COLO829 (cell line): ENCODE measurements around the gene NEMP2.
"Not testable (repeated sequence)": the region's sequence is repeated elsewhere in the genome, so short reads cannot be mapped to it uniquely, and the experiment has no call there.

Experiments used
- DNase-seq: peaks from one replicate; pipeline ENCODE4 v3.0.0; 2012; ENCODE audit warnings: low spot score

The NEMP2 gene

GRCh38 chr2:190526105-190526750 lies 8.3 kb downstream of the NEMP2 start:
- DNase-seq: no peak

GRCh38 chr2:190524928-190525327 lies 9.6 kb downstream of the NEMP2 start:
- DNase-seq: no peak

GRCh38 chr2:190519975-190520767 lies 14.4 kb downstream of the NEMP2 start:
- no peak for DNase-seq

- no peak for DNase-seq
Observed at GRCh38 chr2:190517468-190517867, 17.1 kb downstream of the NEMP2 start.

GRCh38 chr2:190515687-190516086 lies 18.8 kb downstream of the NEMP2 start:
- no peak for DNase-seq

- DNase-seq: no peak
Observed at GRCh38 chr2:190514676-190515075, 19.8 kb downstream of the NEMP2 start.

GRCh38 chr2:190513877-190514276 lies 20.6 kb downstream of the NEMP2 start:
- no peak for DNase-seq

- DNase-seq: peak; percentile 58
Observed at GRCh38 chr2:190512539-190513095, 21.9 kb downstream of the NEMP2 start.

- peak; percentile 43 for DNase-seq
Observed at GRCh38 chr2:190511104-190511503, 23.4 kb downstream of the NEMP2 start.

- not testable (repeated sequence) for DNase-seq
Observed at GRCh38 chr2:190509895-190510294, 24.6 kb downstream of the NEMP2 start.

- no peak for DNase-seq
Observed at GRCh38 chr2:190507135-190507534, 27.4 kb downstream of the NEMP2 start.

GRCh38 chr2:190506666-190507065 lies 27.9 kb downstream of the NEMP2 start:
- peak; percentile 39 for DNase-seq

GRCh38 chr2:190505696-190506095 lies 28.8 kb downstream of the NEMP2 start:
- peak; percentile 85 for DNase-seq

GRCh38 chr2:190504912-190505311 lies 29.6 kb downstream of the NEMP2 start:
- DNase-seq: no peak

GRCh38 chr2:190503088-190503487 lies 31.4 kb downstream of the NEMP2 start:
- DNase-seq: no peak

GRCh38 chr2:190501702-190502407 lies 32.7 kb downstream of the NEMP2 start:
- DNase-seq: no peak

- DNase-seq: no peak
Observed at GRCh38 chr2:190501231-190501630, 33.3 kb downstream of the NEMP2 start.

- DNase-seq: no peak
Observed at GRCh38 chr2:190500054-190500502, 34.4 kb downstream of the NEMP2 start.

- DNase-seq: no peak
Observed at GRCh38 chr2:190499273-190499672, 35.2 kb downstream of the NEMP2 start.

- no peak for DNase-seq
Observed at GRCh38 chr2:190497428-190497827, 37.1 kb downstream of the NEMP2 start.

- not testable (repeated sequence) for DNase-seq
Observed at GRCh38 chr2:190494600-190495227, 39.8 kb downstream of the NEMP2 start.

GRCh38 chr2:190493095-190493494 lies 41.4 kb downstream of the NEMP2 start:
- no peak for DNase-seq
